Measurements from ENCODE around the gene ASB2.

DNA sequence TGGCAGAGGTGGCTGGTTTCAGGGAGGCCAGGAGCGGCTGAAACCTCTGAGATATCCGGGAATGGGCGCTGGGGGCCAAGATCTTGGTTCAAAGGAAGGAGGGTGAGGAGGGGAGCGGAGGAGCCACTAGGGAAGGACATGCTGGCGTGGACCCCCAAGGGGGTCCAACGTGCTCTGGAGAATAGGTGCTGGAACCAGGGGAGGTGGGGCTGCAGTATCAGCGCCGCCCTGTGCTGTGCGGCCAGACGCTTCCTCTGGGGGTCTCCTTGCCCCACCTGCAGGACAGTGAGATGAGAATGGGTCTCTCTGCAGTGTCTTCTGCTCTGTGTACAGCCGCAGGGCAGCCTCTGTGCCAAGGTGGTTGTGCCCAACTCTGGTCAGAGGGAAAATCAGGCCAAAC is 46.7 kb downstream of the ASB2 start:
- TF ChIP-seq, protein P1, sequence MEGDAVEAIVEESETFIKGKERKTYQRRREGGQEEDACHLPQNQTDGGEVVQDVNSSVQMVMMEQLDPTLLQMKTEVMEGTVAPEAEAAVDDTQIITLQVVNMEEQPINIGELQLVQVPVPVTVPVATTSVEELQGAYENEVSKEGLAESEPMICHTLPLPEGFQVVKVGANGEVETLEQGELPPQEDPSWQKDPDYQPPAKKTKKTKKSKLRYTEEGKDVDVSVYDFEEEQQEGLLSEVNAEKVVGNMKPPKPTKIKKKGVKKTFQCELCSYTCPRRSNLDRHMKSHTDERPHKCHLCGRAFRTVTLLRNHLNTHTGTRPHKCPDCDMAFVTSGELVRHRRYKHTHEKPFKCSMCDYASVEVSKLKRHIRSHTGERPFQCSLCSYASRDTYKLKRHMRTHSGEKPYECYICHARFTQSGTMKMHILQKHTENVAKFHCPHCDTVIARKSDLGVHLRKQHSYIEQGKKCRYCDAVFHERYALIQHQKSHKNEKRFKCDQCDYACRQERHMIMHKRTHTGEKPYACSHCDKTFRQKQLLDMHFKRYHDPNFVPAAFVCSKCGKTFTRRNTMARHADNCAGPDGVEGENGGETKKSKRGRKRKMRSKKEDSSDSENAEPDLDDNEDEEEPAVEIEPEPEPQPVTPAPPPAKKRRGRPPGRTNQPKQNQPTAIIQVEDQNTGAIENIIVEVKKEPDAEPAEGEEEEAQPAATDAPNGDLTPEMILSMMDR (IDR thresholded peaks at IDR 0.05; ENCODE audit: borderline replicate concordance, extremely low read depth, low read length, poor library complexity, severe bottlenecking), result no peak
- no peak for TF ChIP-seq EZH2 (IDR thresholded peaks at IDR 0.05; ENCODE audit: borderline replicate concordance, low read depth, low read length, severe bottlenecking)

Data from DND-41 (cell line).